Testis (tissue), 3 donors: Measurements from ENCODE around the gene BAIAP3. TPM values are rescaled to one million over a fixed set of nuclear protein-coding genes. Genes with fewer than 3 reads are reported as not detected.

Source experiments
- DNase-seq: peaks from one replicate; pipeline ENCODE4 v3.0.0-alpha.2; 2019
- H3K27ac ChIP-seq, 2 donors: fragments of 200-600 bp; sonication (generic); one replicate each; pipeline ENCODE4 v1.5.1; 2019
- H3K27me3 ChIP-seq: fragments of 200-600 bp; sonication (generic); one replicate; pipeline ENCODE4 v1.5.1; 2019
- H3K36me3 ChIP-seq: fragments of 200-600 bp; sonication (generic); one replicate; pipeline ENCODE4 v1.5.1; 2017; ENCODE audit warnings: low read depth; ENCODE audit errors: missing control alignments
- H3K4me1 ChIP-seq: fragments of 200-600 bp; sonication (generic); one replicate; pipeline ENCODE4 v1.5.1; 2019
- H3K4me3 ChIP-seq, 2 donors: fragments of 200-600 bp; sonication (generic); one replicate each; pipeline ENCODE4 v1.5.1; 2017 to 2019
- H3K9me3 ChIP-seq: fragments of 200-600 bp; sonication (generic); one replicate; pipeline ENCODE4 v1.5.1; 2017
- POLR2A ChIP-seq: fragments of 450-650 bp; IDR thresholded peaks from one replicate; pipeline ENCODE4 v1.6.1; 2017; ENCODE audit warnings: antibody characterized with exemption, mild to moderate bottlenecking, moderate library complexity
- WGBS, 2 donors: methylation state at CpG; one replicate each; pipeline ENCODE4 v1.1.5; 2018; 5-methylcytosine and 5-hydroxymethylcytosine counted together
- intact Hi-C: fragments of 100-400 bp; cut with DNase I; formaldehyde crosslinking; loops from one replicate; pipeline ENCODE4 v1.15.1; 2023; ENCODE audit warnings: low total_unique reads
- polyA plus RNA-seq: library from polyadenylated mRNA; stranded (reverse); fragments of 350-450 nt; fragmentation: Illumina TruSeq; extraction: RNeasy Lipid Tissue Mini Kit (QIAGEN cat#74804); gene quantifications from one replicate; pipeline ENCODE4 v1.2.3, GENCODE V29; 2014; ENCODE audit warnings: low read depth, low replicate concordance; ENCODE audit not compliant: insufficient read depth
- total RNA-seq, 2 donors: library from RNA; depleted of rRNA; stranded (reverse); fragments of >200 nt; gene quantifications; one replicate each; pipeline ENCODE4 v1.2.3, GENCODE V29; 2016
- TF ChIP-seq, protein P1 (sequence below), 3 experiments: fragments of 450-650 bp in 2 of 3; fragments of 200-600 bp in 1 of 3; sonication (generic) in 1 of 3; IDR thresholded peaks; one replicate each; pipeline ENCODE4 v1.5.1; 2016 to 2019; ENCODE audit warnings: antibody characterized with exemption in 3 of 3, mild to moderate bottlenecking in 2 of 3, moderate library complexity in 1 of 3

BAIAP3 gene
- total and polyA plus RNA-seq, 3 donors from 2014 or later = 23.0 to 60.4 (median 29.8) TPM

- Histone ChIP-seq H3K27me3 (no peaks in the 10 kb centered on the region), H3K4me1 (peaks cover 16% of the 10 kb centered on the region), H3K4me3 (no peak overlapping the region), H3K27ac (no peak overlapping the region), H3K9me3 (no peaks in the 10 kb centered on the region), H3K36me3 (no peaks in the 10 kb centered on the region)
- intact Hi-C loops = no loop called here
- no peak for DNase-seq
- TF ChIP-seq, protein P1, sequence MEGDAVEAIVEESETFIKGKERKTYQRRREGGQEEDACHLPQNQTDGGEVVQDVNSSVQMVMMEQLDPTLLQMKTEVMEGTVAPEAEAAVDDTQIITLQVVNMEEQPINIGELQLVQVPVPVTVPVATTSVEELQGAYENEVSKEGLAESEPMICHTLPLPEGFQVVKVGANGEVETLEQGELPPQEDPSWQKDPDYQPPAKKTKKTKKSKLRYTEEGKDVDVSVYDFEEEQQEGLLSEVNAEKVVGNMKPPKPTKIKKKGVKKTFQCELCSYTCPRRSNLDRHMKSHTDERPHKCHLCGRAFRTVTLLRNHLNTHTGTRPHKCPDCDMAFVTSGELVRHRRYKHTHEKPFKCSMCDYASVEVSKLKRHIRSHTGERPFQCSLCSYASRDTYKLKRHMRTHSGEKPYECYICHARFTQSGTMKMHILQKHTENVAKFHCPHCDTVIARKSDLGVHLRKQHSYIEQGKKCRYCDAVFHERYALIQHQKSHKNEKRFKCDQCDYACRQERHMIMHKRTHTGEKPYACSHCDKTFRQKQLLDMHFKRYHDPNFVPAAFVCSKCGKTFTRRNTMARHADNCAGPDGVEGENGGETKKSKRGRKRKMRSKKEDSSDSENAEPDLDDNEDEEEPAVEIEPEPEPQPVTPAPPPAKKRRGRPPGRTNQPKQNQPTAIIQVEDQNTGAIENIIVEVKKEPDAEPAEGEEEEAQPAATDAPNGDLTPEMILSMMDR (IDR thresholded peaks at IDR 0.05) = no peak
- TF ChIP-seq POLR2A = no peak
- WGBS, 2 donors = 8 to 37% methylated on average over 8 to 9 of the region's 9 CpGs
Observed at GRCh38 chr16:1334739-1335138, 1.3 kb downstream of the BAIAP3 start.

DNA sequence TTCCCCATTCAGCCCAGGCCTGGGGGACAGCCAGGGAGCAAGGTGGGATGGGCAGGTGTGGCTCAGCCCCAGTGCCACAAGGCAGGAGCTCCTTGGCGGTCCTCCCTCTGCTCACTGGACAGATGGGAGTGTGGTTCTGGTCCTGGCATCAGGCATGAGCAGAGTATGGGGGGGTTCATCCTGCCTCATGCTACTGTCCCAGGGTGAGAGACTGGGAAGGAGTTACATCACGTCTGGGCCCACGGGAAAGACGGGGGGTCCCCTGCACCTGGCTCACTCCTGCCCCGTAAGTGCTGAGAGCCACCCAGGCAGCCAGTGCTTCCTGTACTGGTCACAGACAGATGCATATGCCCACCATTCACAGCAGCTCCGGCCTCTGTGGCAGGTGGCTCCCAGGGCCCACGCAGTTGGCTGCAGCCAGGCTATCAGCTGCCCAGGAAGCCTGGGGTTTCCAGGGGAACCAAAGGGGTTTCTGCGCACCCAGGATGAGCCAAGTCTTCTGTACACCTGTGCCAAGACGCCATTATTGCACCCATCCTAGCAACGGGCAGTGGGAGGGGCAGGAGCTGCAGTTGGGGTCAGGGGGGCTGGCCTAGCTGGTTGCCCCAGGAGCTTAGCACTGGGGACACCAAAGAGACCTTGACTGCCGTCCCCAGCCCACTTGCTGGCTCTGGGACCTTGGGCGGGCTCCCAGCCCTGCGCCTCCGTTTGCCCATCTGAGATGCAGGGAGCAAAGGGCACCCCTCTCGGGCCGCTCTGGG lies 1.9 kb downstream of the BAIAP3 start:
- 57 to 63% methylated on average over 5 to 15 of the region's 16 CpGs for WGBS, 2 donors
- no peaks in the 10 kb centered on the region for H3K36me3 ChIP-seq
- H3K27ac ChIP-seq = no peak overlapping the region
- TF ChIP-seq, protein P1 (IDR thresholded peaks at IDR 0.05) = no peak
- no peak for TF ChIP-seq POLR2A
- no peaks in the 10 kb centered on the region for H3K27me3 ChIP-seq
- no peak for DNase-seq
- intact Hi-C loops = no loop called here
- no peaks in the 10 kb centered on the region for H3K9me3 ChIP-seq
- H3K4me3 ChIP-seq = no peak overlapping the region
- peaks cover 16% of the 10 kb centered on the region for H3K4me1 ChIP-seq

- TF ChIP-seq POLR2A = no peak
- TF ChIP-seq, protein P1 (IDR thresholded peaks at IDR 0.05) = no peak
- H3K4me3 ChIP-seq = no peak overlapping the region
- no peaks in the 10 kb centered on the region for H3K36me3 ChIP-seq
- intact Hi-C loops = no loop called here
- no peaks in the 10 kb centered on the region for H3K27me3 ChIP-seq
- WGBS, 2 donors = 24% methylated on average over 12 of the region's 12 CpGs; no CpG with 5 or more reads in 1 of the 2 donors
- H3K4me1 ChIP-seq = peaks cover 16% of the 10 kb centered on the region
- no peak overlapping the region for H3K27ac ChIP-seq
- no peaks in the 10 kb centered on the region for H3K9me3 ChIP-seq
- DNase-seq = no peak
Observed at GRCh38 chr16:1335996-1336395, 2.6 kb downstream of the BAIAP3 start.

DNA sequence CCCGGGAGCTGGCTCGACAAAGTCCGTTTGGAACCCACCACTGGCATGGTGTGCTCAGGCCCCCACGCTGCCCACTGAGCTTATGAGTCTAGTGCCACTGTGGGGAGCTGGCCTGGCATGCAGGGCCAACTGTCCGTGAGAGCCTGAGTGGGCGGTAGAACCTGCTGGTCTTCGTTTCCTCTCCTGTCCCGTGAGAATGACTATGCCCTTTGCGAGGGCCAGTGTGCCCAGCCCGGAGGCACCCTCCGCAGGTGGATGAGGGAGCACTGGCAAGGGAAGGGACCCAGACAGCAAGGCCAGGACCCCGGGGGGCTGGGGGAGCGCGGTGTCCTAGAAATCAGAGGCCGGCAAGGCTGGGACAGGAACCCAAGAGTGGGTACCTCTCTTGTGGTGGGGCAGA lies 3.2 kb downstream of the BAIAP3 start:
- H3K27ac ChIP-seq = no peak overlapping the region
- 74 to 90% methylated on average over 10 to 15 of the region's 15 CpGs for WGBS, 2 donors
- H3K27me3 ChIP-seq = no peaks in the 10 kb centered on the region
- no peaks in the 10 kb centered on the region for H3K36me3 ChIP-seq
- H3K9me3 ChIP-seq = no peaks in the 10 kb centered on the region
- intact Hi-C loops = no loop called here
- DNase-seq = no peak
- TF ChIP-seq POLR2A = no peak
- TF ChIP-seq, protein P1 (IDR thresholded peaks at IDR 0.05) = no peak
- H3K4me1 ChIP-seq = peaks cover 16% of the 10 kb centered on the region
- H3K4me3 ChIP-seq = no peak overlapping the region

DNA sequence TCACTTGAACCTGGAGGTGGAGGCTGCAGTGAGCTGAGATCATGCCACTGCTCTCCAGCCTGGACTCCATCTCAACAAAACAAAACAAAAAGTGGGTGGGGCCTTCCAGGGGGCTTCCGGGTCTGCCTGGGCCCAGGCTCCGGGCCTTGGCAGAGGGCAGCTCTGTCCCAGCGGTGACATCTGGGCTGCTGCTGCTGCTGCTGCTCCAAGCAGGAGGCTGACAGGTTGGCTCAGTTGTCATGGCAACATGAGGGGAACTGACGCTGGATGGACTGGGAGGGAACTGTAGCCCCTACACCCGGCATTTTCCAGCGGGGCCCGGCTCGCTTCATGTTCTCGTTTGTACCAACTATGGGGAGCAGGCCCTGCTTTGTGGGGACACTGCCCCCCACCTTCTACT lies 4.0 kb downstream of the BAIAP3 start:
- Histone ChIP-seq H3K27ac (no peak overlapping the region), H3K4me1 (peaks cover 9% of the 10 kb centered on the region), H3K36me3 (no peaks in the 10 kb centered on the region), H3K4me3 (no peak overlapping the region), H3K27me3 (no peaks in the 10 kb centered on the region), H3K9me3 (no peaks in the 10 kb centered on the region)
- TF ChIP-seq, protein P1 (IDR thresholded peaks at IDR 0.05) = no peak
- TF ChIP-seq POLR2A = no peak
- 66 to 72% methylated on average over 3 to 9 of the region's 9 CpGs for WGBS, 2 donors
- DNase-seq = no peak
- intact Hi-C loops = no loop called here
